HepG2 (cell line): ENCODE measurements around the gene MAPK14. TPM values are rescaled to one million over a fixed set of nuclear protein-coding genes. Genes with fewer than 3 reads are reported as not detected.

Source experiments
- ATRX ChIP-seq: sonication (generic); formaldehyde crosslinking; IDR thresholded peaks from 2 replicates; pipeline ENCODE4 v1.4.0; 2020; ENCODE audit warnings: missing genetic modification reagents, borderline replicate concordance
- FOSL2 ChIP-seq: sonication (generic); formaldehyde crosslinking; IDR thresholded peaks from 2 replicates; pipeline ENCODE4 v1.4.0; 2020; ENCODE audit warnings: missing genetic modification reagents
- JUND ChIP-seq: sonication (generic); formaldehyde crosslinking; IDR thresholded peaks from 2 replicates; pipeline ENCODE4 v1.8.0; 2022; ENCODE audit warnings: mild to moderate bottlenecking, missing genetic modification reagents
- KDM4B ChIP-seq: sonication (generic); formaldehyde crosslinking; IDR thresholded peaks from 2 replicates; pipeline ENCODE4 v1.4.0; 2020; ENCODE audit warnings: missing genetic modification reagents
- RARA ChIP-seq: IDR thresholded peaks from 2 replicates; pipeline ENCODE4 v1.6.1; 2016; ENCODE audit warnings: missing genetic modification reagents, missing compliant biosample characterization
- SAP130 ChIP-seq: IDR thresholded peaks from 2 replicates; pipeline ENCODE4 v1.6.1; 2016; ENCODE audit warnings: low read depth
- SOX13 ChIP-seq, 3 experiments: fragments of 450-650 bp in 1 of 3; sonication (generic) in 1 of 3; formaldehyde crosslinking in 1 of 3; IDR thresholded peaks in 2 of 3; conservative IDR thresholded peaks in 1 of 3; 2 replicates each; pipeline versions ENCODE4 v1.5.0 to v1.6.1; 2016 to 2020; ENCODE audit warnings: antibody characterized with exemption in 1 of 3, mild to moderate bottlenecking in 1 of 3, missing compliant biosample characterization in 1 of 3, missing genetic modification reagents in 1 of 3, moderate library complexity in 1 of 3
- ZMYM2 ChIP-seq: sonication (generic); formaldehyde crosslinking; IDR thresholded peaks from 2 replicates; pipeline ENCODE4 v1.8.0; 2022; ENCODE audit warnings: mild to moderate bottlenecking, missing genetic modification reagents
- ZNF7 ChIP-seq: IDR thresholded peaks from 2 replicates; pipeline ENCODE4 v1.6.1; 2016; ENCODE audit warnings: missing biosample characterization, missing genetic modification reagents
- polyA plus RNA-seq, 8 experiments: library from polyadenylated mRNA; depleted of rRNA in 3 of 8; stranded (reverse) in 7 of 8; unstranded in 1 of 8; fragments of >200 nt; fragmentation: Illumina TruSeq in 4 of 8; extraction: Trizol in 4 of 8; gene quantifications; 2 replicates each; pipeline versions ENCODE4 v1.2.1 to v1.2.3, GENCODE V29; 2011 to 2016; ENCODE audit warnings: low read depth in 4 of 8, missing spikeins in 1 of 8, mixed read lengths in 1 of 8; ENCODE audit not compliant: insufficient read depth in 1 of 8
- total RNA-seq, 5 experiments: library from RNA; depleted of rRNA; stranded (reverse); fragments of >200 nt; fragmentation: Illumina TruSeq; extraction: Trizol; gene quantifications; 2 replicates each; pipeline ENCODE4 v1.2.3, GENCODE V29; 2016; ENCODE audit warnings: low read depth in 1 of 5
- TF ChIP-seq, protein P1 (sequence below): sonication (generic); formaldehyde crosslinking; IDR thresholded peaks from 2 replicates; pipeline ENCODE4 v1.4.0; 2020; ENCODE audit warnings: missing genetic modification reagents, borderline replicate concordance
- TF ChIP-seq, protein P2 (sequence below): sonication (generic); formaldehyde crosslinking; conservative IDR thresholded peaks from 2 replicates; pipeline ENCODE4 v1.4.0; 2020; ENCODE audit warnings: missing genetic modification reagents
- TF ChIP-seq, protein P3 (sequence below): sonication (generic); formaldehyde crosslinking; conservative IDR thresholded peaks from 2 replicates; pipeline ENCODE4 v1.8.0; 2022; ENCODE audit warnings: low read depth, missing genetic modification reagents
- TF ChIP-seq, protein P4 (sequence below): sonication (generic); formaldehyde crosslinking; IDR thresholded peaks from 2 replicates; pipeline ENCODE4 v1.4.0; 2020; ENCODE audit warnings: low read depth, mild to moderate bottlenecking, missing genetic modification reagents
- TF ChIP-seq, protein P5 (sequence below): sonication (generic); formaldehyde crosslinking; IDR thresholded peaks from 2 replicates; pipeline ENCODE4 v1.4.0; 2020; ENCODE audit warnings: missing genetic modification reagents, mild to moderate bottlenecking, borderline replicate concordance

MAPK14 gene
- total and polyA plus RNA-seq, 2 of the 13 experiments (the other 11 are each of a cell fraction or from before 2014, with no cell fraction given) = 66.3 to 67.3 TPM

DNA sequence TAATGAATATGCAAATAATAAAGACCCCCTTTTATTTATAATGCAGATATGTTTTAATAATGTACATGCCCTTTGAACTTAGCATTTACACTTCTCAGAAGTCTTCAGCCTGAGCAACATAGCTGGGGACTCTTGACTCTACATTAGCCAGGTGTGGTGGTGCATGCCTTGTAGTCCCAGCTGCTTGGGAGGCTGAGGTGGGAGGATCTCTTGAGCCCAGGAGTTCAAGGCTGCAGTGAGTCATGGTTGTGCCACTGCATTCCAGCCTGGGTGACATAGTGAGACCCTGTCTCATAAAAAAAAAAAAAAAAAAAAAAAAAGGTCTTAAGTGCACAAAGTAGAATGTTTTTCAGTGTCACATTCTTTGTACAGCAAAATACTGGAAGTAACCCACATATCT, 85.4 kb downstream of the MAPK14 start (continued):
- TF ChIP-seq, protein P1, sequence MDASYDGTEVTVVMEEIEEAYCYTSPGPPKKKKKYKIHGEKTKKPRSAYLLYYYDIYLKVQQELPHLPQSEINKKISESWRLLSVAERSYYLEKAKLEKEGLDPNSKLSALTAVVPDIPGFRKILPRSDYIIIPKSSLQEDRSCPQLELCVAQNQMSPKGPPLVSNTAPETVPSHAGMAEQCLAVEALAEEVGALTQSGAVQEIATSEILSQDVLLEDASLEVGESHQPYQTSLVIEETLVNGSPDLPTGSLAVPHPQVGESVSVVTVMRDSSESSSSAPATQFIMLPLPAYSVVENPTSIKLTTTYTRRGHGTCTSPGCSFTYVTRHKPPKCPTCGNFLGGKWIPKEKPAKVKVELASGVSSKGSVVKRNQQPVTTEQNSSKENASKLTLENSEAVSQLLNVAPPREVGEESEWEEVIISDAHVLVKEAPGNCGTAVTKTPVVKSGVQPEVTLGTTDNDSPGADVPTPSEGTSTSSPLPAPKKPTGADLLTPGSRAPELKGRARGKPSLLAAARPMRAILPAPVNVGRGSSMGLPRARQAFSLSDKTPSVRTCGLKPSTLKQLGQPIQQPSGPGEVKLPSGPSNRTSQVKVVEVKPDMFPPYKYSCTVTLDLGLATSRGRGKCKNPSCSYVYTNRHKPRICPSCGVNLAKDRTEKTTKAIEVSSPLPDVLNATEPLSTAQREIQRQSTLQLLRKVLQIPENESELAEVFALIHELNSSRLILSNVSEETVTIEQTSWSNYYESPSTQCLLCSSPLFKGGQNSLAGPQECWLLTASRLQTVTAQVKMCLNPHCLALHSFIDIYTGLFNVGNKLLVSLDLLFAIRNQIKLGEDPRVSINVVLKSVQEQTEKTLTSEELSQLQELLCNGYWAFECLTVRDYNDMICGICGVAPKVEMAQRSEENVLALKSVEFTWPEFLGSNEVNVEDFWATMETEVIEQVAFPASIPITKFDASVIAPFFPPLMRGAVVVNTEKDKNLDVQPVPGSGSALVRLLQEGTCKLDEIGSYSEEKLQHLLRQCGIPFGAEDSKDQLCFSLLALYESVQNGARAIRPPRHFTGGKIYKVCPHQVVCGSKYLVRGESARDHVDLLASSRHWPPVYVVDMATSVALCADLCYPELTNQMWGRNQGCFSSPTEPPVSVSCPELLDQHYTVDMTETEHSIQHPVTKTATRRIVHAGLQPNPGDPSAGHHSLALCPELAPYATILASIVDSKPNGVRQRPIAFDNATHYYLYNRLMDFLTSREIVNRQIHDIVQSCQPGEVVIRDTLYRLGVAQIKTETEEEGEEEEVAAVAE (CRISPR knock-in tag) = no peak
- TF ChIP-seq ZMYM2 (CRISPR knock-in tag) (0 out of 2 replicates have a peak, but pooled peaks have one; percentile 41), ZNF7 (CRISPR knock-in tag) (no peak), SOX13 (IDR thresholded peaks at IDR 0.05) (no peak), SOX13 (CRISPR knock-in tag; conservative IDR thresholded peaks at IDR 0.05 in 1 of 2, IDR thresholded peaks at IDR 0.05 in 1 of 2) (no peak), SAP130 (CRISPR knock-in tag) (0 out of 2 replicates have a peak, but pooled peaks have one; percentile 22), JUND (CRISPR knock-in tag) (0 out of 2 replicates have a peak, but pooled peaks have one; percentile 27), ATRX (CRISPR knock-in tag) (no peak), KDM4B (no peak), FOSL2 (CRISPR knock-in tag) (peak; percentile 87), RARA (CRISPR knock-in tag) (0 out of 2 replicates have a peak, but pooled peaks have one; percentile 21)
- TF ChIP-seq, protein P2, sequence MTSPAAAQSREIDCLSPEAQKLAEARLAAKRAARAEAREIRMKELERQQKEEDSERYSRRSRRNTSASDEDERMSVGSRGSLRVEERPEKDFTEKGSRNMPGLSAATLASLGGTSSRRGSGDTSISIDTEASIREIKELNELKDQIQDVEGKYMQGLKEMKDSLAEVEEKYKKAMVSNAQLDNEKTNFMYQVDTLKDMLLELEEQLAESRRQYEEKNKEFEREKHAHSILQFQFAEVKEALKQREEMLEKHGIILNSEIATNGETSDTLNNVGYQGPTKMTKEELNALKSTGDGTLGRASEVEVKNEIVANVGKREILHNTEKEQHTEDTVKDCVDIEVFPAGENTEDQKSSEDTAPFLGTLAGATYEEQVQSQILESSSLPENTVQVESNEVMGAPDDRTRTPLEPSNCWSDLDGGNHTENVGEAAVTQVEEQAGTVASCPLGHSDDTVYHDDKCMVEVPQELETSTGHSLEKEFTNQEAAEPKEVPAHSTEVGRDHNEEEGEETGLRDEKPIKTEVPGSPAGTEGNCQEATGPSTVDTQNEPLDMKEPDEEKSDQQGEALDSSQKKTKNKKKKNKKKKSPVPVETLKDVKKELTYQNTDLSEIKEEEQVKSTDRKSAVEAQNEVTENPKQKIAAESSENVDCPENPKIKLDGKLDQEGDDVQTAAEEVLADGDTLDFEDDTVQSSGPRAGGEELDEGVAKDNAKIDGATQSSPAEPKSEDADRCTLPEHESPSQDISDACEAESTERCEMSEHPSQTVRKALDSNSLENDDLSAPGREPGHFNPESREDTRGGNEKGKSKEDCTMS (CRISPR knock-in tag) = no peak
- TF ChIP-seq, protein P3, sequence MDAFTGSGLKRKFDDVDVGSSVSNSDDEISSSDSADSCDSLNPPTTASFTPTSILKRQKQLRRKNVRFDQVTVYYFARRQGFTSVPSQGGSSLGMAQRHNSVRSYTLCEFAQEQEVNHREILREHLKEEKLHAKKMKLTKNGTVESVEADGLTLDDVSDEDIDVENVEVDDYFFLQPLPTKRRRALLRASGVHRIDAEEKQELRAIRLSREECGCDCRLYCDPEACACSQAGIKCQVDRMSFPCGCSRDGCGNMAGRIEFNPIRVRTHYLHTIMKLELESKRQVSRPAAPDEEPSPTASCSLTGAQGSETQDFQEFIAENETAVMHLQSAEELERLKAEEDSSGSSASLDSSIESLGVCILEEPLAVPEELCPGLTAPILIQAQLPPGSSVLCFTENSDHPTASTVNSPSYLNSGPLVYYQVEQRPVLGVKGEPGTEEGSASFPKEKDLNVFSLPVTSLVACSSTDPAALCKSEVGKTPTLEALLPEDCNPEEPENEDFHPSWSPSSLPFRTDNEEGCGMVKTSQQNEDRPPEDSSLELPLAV (CRISPR knock-in tag) = no peak
- TF ChIP-seq, protein P4, sequence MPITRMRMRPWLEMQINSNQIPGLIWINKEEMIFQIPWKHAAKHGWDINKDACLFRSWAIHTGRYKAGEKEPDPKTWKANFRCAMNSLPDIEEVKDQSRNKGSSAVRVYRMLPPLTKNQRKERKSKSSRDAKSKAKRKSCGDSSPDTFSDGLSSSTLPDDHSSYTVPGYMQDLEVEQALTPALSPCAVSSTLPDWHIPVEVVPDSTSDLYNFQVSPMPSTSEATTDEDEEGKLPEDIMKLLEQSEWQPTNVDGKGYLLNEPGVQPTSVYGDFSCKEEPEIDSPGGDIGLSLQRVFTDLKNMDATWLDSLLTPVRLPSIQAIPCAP (CRISPR knock-in tag) = no peak
- TF ChIP-seq, protein P5, sequence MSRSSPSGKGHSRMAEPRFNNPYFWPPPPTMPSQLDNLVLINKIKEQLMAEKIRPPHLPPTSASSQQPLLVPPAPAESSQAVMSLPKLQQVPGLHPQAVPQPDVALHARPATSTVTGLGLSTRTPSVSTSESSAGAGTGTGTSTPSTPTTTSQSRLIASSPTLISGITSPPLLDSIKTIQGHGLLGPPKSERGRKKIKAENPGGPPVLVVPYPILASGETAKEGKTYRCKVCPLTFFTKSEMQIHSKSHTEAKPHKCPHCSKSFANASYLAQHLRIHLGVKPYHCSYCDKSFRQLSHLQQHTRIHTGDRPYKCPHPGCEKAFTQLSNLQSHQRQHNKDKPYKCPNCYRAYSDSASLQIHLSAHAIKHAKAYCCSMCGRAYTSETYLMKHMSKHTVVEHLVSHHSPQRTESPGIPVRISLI = peak; percentile 69; the same call in 1 of the 2 replicates
